Progenitor cell of endocrine pancreas (in vitro differentiated cells): Measurements from ENCODE around the gene NPPA. TPM values are rescaled to one million over a fixed set of nuclear protein-coding genes. Genes with fewer than 3 reads are reported as not detected.

Experiments
- DNase-seq: peaks from one replicate; pipeline ENCODE4 v3.0.0; 2021; ENCODE audit warnings: low spot score; ENCODE audit not compliant: unreplicated experiment
- H3K27ac Mint-ChIP-seq: 2 replicates; pipeline ENCODE4 v1.8.0; 2021; ENCODE audit warnings: mild to moderate bottlenecking, moderate library complexity, mixed read lengths
- H3K27me3 Mint-ChIP-seq: 2 replicates; pipeline ENCODE4 v1.8.0; 2021; ENCODE audit warnings: mixed read lengths
- H3K36me3 Mint-ChIP-seq: 2 replicates; pipeline ENCODE4 v1.8.0; 2022; ENCODE audit warnings: mixed read lengths; ENCODE audit not compliant: insufficient read depth
- H3K4me1 Mint-ChIP-seq: 2 replicates; pipeline ENCODE4 v1.8.0; 2021; ENCODE audit warnings: low read depth, mixed read lengths
- H3K4me3 Mint-ChIP-seq: 2 replicates; pipeline ENCODE4 v1.8.0; 2021; ENCODE audit warnings: low read depth, mild to moderate bottlenecking, moderate library complexity, mixed read lengths
- H3K9me3 Mint-ChIP-seq: 2 replicates; pipeline ENCODE4 v1.8.0; 2021; ENCODE audit warnings: low read depth, mixed read lengths
- CTCF ChIP-seq: fragments of 200-600 bp; sonication (generic); IDR thresholded peaks from one replicate; pipeline ENCODE4 v1.5.0; 2021; ENCODE audit warnings: antibody characterized with exemption, mild to moderate bottlenecking; ENCODE audit not compliant: unreplicated experiment
- total RNA-seq: library from RNA; stranded (reverse); gene quantifications from 2 replicates; pipeline ENCODE4 v1.2.1, GENCODE V29; 2021

Gene NPPA
- total RNA-seq, 1 donor from 2014 or later, result not detected

GRCh38 chr1:11855430-11855829 lies 7.8 kb upstream of the NPPA start:
- Mint-ChIP-seq H3K4me1 (peaks cover 2% of the 10 kb centered on the region), H3K27ac (no peak overlapping the region), H3K9me3 (no peaks in the 10 kb centered on the region), H3K4me3 (no peak overlapping the region), H3K36me3 (no peaks in the 10 kb centered on the region), H3K27me3 (peaks cover 45% of the 10 kb centered on the region)
- no peak for TF ChIP-seq CTCF
- DNase-seq, result no peak

GRCh38 chr1:11854519-11854918 lies 6.9 kb upstream of the NPPA start:
- no peaks in the 10 kb centered on the region for H3K9me3 Mint-ChIP-seq
- H3K27me3 Mint-ChIP-seq, result peaks cover 36% of the 10 kb centered on the region
- DNase-seq, result no peak
- H3K4me3 Mint-ChIP-seq, result no peak overlapping the region
- peaks cover 1% of the 10 kb centered on the region for H3K36me3 Mint-ChIP-seq
- no peak for TF ChIP-seq CTCF
- peaks cover 2% of the 10 kb centered on the region for H3K4me1 Mint-ChIP-seq
- H3K27ac Mint-ChIP-seq, result no peak overlapping the region

GRCh38 chr1:11851180-11851579 lies 3.6 kb upstream of the NPPA start:
- Mint-ChIP-seq H3K4me1 (no peaks in the 10 kb centered on the region), H3K27me3 (peaks cover 8% of the 10 kb centered on the region), H3K36me3 (peaks cover 1% of the 10 kb centered on the region), H3K9me3 (no peaks in the 10 kb centered on the region), H3K4me3 (no peak overlapping the region), H3K27ac (no peak overlapping the region)
- no peak for DNase-seq
- no peak for TF ChIP-seq CTCF

- no peak overlapping the region for H3K27ac Mint-ChIP-seq
- no peak for TF ChIP-seq CTCF
- H3K4me3 Mint-ChIP-seq, result no peak overlapping the region
- DNase-seq, result no peak
- no peaks in the 10 kb centered on the region for H3K9me3 Mint-ChIP-seq
- H3K4me1 Mint-ChIP-seq, result no peaks in the 10 kb centered on the region
- H3K36me3 Mint-ChIP-seq, result peaks cover 6% of the 10 kb centered on the region
- peaks cover 8% of the 10 kb centered on the region for H3K27me3 Mint-ChIP-seq
Measured at GRCh38 chr1:11850156-11850555, 2.6 kb upstream of the NPPA start.

- Mint-ChIP-seq H3K9me3 (no peaks in the 10 kb centered on the region), H3K27ac (no peak overlapping the region), H3K4me3 (no peak overlapping the region), H3K36me3 (peaks cover 11% of the 10 kb centered on the region), H3K4me1 (no peaks in the 10 kb centered on the region), H3K27me3 (peaks cover 4% of the 10 kb centered on the region)
- DNase-seq, result no peak
- no peak for TF ChIP-seq CTCF
Measured at GRCh38 chr1:11848373-11848700, 754 bp upstream of the NPPA start.
